NOMO-1 treated with dmso at 0.1 percent for 144 hours (cell line): Measurements from ENCODE around the gene SFTPB.
"Not testable (repeated sequence)": the region's sequence is repeated elsewhere in the genome, so short reads cannot be mapped to it uniquely, and the experiment has no call there.

Experiments used
- DNase-seq: peaks from one replicate; lab custom pipeline; 2025; ENCODE audit not compliant: unreplicated experiment; lab: John Stamatoyannopoulos, UW

The SFTPB gene

DNA sequence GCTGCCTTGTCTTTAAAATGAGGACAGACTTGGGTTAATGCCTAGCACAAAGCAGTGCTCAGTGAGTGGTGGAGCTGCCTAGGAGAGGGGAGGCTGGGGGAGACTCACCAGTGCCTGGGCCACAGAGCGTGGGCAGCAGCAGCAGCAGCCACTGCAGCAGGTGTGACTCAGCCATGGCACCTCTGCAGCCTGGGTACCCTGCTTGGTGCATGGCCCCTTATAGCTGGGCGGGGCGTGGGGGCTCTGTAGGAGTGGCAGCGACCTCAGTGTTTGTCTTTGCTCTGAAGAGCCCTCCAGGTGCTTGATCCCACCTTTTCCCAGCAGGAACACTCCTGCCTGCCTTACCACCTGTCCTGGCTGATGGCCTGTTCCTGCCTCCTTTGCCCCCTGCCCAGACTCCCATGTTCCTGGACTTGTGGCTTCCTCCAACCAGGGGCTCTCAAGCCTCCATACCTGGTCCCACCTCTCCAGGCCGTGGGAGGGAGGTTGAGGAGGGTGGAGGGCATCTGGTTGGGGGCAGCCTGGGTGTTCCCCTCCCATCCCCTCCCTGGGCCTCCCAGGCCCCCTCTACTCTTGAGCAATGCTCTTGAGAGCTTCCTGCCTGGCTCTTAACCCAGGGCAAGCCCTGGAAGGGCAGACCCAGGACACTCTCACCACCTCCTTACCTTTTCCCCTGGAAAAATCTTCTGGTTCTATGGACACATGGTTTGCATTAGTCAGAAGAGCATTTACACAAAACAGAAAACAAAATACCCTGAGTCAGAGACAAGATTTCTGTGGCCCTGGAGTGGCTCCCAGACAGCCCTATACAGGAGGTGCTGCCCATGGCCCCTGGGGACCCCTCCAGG is at the start of gene SFTPB:
SFTPB (minus strand) TSS at position 191 of the 848 bp plus-strand sequence; CDS start at position 175, 16 bp downstream.
- no peak for DNase-seq

DNA sequence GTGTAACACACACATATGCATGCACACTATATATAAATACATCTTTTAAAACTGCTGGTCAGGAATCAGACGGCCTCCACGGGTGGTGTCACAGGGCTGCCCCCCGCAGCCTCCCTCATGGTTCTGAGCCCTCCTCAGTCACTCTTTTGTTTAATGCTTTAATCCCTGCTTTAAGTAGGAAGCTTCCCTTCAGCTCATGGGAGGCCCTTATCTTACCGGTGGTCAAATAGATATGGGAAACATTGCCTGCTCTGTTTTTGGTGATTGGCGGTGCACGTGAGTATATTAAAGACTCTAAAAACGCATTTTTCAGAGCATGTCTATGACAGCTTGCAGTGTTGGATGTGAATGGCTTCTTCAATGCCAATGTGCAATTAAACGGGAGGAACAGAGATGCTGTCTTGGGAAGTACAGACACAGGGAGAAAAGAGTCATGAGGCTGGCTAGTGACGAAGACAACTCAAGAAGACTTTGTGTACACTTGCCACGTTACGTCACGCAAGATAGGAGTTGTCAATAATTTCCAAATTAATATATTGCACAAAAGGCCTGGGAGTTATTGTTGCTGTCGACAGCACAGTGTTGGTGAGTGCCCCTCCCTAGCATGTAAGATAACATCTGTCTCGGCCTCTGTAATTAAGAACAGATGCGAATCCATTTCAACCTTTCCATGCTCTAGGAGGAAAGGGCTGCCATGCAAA is 49.5 kb upstream of the SFTPB start:
- DNase-seq, result no peak

DNA sequence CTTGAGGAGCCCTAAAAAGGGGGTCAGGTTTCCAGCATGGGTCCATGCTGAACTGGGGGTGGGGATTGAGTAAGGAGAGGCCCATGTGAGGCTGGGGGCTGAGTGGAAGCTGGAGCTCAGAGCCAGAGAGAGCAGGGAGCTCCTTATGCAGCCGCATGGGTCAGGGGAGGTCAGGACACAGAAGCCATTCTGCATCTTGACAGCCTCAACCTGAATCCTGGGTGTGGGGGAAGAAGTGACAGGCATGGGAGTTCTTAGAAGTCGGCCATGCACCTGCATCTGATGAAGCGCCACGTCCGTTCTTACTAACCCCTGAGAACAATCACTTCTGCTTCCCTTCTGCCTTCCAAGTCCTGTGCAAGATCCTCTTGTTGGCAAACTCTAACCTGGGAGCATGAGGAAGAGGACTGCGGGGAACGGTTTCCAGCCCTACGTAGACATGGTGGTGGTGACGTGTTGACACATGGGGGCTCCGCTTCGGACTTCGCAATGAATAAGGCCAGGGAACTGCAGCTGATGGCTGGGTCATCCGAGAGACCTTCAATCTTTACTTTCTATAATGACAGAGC is 48.4 kb upstream of the SFTPB start:
- DNase-seq, result no peak

DNA sequence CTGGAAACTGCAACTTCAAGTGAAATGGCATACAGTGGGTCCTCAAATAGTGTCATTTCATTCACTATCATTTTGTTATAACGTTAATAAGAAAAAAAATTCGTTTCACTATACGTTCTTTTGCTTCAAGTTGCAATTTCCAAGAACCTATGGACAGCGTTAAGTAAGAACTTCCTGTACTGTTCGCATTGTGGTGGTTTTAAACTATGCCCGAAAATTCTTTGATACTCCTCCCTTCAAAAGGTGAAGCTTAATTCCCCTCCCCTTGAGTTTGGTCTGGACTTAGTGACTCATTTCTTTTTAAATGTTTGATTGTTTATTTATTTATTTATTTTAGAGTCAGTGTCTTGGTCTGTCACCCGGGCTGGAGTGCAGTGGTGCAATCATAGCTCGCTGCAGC is 46.8 kb upstream of the SFTPB start:
- no peak for DNase-seq

DNA sequence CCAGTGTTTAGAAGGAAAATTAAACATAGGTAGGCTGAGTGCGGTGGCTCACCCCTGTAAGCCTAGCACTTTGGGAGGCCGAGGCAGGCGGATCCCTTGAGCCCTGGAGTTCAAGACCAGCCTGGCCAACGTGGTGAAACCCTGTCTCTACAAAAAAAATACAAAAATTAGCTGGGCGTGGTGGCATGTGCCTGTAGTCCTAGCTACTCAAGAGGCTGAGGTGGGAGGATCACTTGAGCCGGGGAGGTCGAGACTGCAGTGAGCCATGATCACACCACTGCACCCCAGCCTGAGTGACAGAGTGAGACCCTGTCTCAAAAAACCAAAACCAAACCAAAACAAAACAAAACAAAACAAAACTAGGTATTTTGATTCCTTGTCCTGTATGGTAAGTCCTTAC is 46.4 kb upstream of the SFTPB start:
- DNase-seq, result not testable (repeated sequence)

DNA sequence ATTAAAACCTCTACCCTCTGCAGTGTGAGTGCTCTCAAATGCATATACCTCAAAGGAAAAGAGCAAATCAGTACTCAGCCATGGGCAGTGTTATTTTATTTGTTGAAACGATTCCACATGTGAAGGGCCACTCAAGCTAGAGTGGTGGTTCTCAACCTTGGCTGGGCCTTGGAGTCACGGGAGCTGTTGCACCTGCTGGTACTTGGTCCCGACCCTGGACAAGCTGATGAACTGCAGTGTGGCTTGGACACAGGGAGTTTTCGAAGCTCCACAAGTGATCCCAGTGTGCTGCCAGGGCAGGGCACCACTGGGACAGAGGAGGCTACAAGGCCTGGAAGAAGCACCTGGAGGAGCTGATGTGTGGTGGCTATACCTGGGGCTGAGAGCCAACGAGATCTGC is 45.8 kb upstream of the SFTPB start:
- DNase-seq, result no peak

DNA sequence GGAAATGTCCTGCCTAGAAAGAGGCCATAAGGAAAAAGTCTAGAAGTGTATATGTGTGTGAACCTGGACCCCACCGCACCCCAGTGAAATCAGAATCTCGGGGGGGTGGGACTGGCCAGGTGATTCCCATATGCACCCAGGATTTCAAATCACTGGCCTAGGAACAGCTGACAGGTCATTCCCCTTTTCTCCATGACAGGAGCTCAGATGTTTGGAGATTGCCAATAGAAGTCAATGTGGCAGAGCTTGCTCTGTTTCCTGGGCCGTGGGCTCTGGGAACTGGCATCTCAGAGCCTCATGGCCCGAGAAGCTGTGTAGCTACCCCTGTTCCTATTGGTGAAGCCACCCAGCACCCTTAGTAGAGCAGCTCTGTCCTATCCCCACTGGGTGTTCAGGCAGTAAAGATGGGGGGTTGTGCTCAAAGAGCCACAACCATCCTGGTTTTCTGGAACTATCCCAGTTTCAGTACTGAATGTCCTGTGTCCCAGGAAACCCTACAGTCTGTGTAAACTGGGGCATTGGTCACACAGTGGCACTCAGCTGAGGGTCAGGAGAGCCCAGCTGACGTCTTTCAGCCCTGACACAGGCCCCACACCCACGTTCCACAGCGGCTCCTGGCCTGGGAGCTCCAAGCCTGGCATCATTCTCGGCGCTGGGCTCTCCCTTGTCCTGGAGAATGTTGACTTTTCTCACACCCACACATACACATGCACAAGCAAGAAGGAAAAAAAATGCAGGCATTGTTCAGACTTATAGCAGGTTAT is 45.0 kb upstream of the SFTPB start:
- no peak for DNase-seq

DNA sequence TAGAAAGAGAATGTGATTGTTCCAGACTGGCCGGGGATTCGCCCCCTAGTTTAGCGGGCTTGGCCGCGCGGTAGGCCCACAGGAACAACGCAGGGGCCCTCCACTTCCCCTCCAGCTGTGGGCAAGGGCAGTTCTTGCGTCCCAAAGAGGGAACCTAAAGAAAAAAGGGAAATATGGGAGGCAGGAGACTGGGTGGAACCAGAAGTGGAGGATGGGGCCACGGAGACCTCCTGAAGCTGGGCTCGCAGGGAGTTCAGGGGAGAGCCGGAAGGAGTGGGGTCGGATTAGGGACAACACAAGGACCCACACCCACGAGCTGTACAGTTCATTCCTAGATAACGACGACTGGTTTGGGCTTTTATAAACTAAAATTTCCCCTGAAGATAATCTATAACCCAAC is 44.3 kb upstream of the SFTPB start:
- DNase-seq, result peak; percentile 42

DNA sequence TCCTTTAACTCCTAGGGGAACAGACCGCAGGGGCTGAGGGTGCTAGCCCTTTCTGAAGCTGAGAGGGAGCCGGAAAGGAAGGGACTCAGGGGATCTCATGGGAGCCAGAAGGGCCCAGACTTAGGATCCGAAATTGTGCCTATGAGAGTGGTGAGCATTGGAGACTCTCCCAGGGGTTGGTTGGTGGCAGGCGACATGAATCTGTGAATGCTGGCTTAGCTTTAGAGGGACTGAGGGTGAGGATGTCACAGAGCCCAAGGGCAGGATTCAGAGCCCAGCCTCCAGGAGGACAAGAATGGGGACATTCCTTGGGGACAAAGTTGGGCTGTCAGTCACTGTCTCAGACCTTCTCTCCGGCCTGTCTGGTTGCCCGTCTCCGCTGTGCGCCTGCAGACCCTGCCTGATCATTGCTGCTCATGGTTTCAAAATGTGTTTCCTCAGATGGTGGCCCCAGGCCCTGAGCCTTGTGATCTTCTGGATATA is 43.6 kb upstream of the SFTPB start:
- DNase-seq, result no peak

DNA sequence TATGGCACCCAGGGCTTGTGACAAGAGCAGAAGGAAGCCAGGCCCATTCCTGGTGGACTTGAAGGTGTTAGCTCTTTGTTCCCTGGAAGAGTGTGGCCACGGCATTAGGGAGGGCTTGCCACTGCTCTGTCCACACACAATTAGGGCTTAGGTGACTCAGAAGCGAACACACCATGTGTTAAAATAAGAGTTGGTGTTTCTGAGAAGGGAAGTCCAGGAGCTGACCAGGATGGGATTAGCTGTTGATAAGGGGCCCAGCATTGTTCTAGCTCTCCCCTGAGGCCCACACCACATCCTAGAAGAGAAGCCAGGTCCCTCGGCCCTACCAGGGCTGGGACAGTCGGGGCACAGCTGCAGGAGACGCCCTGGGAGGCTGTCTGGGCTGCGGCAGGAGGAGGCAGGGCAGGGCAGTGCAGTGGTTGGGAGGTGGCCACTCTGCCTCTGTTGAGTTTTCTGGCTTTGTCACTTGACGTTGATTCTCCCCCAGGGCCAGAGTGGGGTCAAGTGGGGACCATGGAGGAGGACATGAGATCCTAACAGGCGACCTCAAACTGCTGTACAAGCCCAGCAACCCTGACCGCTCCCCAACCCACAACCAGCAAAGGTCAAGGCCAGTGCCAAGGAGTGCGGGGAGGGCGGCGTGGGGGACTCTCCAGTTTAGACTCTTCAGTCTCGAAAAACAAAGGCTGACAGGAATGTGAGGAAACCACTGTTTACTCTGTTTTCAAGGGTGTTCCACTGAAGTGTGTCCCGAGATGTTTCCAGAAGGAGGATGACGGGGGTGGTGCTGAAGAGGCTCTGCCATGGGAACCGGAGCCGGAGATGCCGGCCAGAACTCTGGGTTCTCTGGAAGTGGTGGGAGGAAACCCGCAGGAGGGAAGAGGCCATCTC is 42.9 kb upstream of the SFTPB start:
- DNase-seq, result no peak

DNA sequence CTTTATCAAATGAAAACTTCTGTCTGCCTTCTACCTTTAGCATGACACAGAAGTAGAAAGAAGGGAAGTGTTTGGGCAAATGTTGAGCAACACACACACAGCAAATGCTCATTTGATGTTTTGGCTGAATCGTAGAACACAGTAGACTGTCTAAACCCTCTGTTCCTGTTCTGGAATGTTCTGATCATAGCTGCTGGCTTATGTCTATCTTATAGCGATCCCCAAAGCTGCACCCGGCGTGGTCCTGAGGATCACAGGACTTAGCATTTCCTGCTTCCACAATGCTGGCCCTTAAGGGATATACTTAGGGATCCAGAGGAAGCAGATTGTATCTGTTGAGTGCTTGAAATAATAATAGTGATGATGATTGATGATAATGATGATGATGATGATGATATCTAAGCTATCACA is 41.4 kb upstream of the SFTPB start:
- DNase-seq, result peak; percentile 46

DNA sequence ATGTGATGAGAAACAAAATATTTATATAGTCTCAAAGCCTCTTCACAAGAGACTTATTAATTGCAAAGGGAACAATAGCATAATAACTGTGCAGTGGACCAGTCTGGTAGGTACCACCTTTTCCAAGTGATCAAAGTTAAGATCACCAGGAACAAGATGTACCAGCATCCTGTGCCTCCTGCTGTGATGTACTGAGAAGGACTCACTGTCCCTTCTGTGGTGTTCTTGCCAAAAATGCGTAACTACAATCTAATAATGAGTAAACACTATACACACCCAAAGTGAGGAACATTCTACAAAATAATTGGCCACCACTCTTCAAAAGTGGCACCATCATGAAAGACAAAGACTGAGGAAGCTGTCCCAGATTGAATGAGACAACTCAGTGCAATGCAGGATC is 40.6 kb upstream of the SFTPB start:
- DNase-seq, result no peak

DNA sequence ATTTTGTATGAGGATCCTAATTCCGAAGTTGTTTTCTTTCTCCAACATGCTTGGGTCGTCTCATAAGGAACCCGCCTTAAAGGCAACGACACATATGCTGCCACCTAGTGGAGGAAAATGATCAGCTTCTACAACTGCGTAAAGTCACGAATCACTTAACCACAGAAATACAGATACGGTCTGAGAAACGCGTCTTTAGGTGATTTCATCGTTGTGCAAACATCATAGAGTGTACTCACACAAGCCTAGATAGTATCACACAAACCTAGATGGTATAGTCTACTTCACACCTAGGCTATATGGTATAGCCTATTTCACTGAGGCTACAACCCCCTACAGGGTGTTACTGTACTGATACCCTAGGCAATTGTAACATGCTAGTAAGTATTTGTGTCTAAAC is 39.3 kb upstream of the SFTPB start:
- DNase-seq, result peak; percentile 53

DNA sequence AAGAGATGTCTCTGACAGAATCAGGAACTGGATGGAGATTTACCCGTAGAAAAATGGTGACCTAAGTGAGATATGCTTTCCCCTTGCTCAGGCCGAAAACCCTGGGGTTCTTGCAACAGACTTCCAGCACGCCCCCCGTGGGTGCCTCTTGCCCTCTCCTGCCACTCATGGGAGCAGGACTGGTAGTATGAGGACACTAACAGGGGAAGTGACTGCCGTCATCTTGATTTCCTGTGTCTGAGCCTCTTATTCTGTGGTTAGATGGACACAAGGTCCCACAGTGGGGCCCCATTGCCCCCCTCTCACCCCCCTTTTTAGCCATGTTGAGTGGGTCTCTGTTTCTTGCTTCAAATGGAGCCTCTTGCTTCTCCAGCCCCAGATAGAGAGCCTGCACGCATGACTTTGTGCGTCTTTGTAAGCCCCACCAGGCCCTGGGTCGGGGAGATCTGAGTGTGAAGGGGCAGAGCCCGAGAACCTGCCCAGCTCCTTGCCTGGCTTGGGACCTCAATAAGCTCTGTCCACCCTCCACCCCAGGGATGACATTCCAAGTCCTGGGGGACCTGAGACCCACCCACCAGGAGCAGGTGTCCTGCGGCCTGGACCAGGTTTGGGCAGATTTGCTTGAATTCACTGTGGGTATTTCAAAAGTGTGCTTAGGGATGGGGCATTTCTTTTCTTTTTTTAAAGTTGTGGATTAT is 38.7 kb upstream of the SFTPB start:
- peak; percentile 62 for DNase-seq

DNA sequence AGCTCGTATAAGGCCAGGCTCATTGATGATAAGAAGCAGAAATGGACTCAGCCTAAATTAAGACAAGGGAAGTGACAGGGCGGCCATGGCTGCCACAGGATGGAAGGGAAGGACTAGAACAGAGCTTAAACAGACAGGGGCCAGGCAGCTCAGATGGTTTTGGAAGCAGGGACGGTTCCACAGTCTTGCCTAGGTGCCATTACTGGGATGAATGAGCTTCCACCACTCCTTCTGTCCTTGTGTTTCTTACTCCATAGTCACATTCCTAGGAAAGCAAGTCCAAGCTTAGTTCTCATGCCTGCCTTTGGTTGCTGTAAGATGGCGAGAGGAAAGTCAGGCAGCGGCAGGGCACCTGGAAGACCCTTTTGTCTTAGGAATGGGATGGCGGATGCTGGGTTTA is 38.1 kb upstream of the SFTPB start:
- no peak for DNase-seq

DNA sequence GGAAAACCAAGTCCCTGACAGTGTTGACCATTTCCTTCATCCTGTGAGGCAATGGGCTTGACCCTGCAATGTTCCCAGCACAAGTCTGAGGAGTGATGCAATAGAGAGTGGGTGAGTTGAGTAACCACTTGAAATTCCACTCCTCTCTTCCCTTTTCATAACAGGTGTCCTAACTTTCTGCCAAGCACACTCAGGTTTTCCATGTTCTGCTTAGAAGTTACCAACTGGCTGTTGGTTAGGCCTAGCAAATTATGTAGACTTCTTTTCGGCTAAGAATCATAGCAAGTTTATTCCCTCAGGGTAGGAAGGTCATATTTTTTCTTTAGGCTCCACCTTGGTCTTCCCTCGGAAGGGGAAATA is 37.7 kb upstream of the SFTPB start:
- DNase-seq, result no peak

DNA sequence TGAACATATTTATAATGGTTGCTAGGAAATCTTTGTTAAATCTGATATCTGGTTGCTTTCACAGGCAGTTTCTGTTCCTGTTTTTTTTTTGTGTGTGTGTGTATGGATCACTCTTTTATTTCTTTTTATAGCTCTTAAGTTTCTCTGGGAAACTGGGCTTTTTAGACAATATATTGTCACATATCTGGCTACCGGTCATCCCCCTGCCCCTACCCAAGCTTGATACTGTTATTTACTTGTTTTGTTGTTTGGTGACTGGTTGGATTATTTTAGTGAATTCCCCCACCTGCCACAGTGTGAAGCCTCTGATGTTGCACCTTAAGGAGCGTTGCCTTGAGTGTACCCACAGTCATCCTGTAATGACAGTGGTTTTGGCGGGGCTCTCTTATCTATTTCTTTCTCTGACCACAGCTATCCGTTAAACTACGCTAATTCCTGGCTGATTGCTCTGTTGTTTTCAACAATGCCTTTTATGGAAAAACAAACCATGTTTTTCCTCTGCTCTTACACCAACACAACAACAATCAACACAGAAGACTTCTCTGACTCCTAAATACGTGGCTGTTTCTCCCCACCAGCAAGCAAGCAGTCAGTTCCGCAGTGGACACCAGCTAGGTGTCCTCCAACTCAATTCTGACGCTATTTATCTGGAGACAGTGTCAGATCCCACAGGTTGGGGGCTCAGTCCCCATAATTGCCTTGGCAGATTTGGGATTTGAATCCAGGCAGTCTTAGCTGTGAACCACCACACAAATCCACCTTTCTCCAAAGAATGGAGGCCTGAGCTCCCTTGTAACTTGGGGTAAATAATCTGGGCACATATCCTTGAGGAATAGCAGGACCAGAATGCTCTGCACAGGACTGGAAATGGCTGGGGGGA is 37.0 kb upstream of the SFTPB start:
- DNase-seq, result peak; percentile 42

DNA sequence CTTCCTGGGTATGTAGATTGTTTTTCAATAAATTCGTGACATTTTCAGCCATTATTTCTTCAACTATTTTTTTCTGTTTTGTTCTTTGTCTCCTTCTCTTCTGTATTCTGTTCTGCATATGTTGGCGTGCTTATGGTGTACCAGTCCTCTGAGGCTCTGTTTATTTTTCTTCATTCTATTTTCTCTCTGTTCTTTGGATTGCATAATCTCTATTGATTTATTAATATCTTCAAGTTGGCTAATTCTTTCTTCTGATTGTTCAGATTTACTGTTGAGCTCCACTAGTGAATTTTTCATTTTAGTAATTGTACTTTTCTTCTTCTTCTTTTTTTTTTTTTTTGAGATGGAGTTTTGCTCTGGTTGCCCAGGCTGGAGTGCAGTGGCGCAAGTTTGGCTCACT is 36.0 kb upstream of the SFTPB start:
- DNase-seq, result no peak

DNA sequence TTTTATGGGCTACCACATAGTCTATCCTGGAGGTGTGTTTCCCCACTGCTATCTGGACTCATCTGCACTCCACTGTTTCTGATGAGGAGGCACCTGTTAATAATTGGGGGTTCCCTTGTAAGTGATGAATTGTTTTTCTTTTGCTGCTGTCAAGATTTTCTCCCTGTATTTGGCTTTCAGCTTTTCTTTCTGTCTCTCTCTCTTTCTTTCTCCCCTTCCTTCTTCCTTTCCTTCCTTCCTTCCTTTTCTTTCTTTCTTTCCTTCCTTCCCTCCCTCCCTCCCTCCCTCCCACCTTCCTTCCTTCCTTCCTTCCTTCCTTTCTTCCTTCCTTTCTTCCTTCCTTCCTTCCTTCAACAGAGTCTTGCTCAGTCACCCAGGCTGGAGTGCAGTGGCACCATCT is 35.3 kb upstream of the SFTPB start:
- no peak for DNase-seq
